ENCODE measurements around the gene NEMF.

- TF ChIP-seq CTCF (IDR thresholded peaks at IDR 0.05) (no peak), POLR2A (IDR thresholded peaks at IDR 0.05) (no peak)
Measured at GRCh38 chr14:49786315-49786714, 66.3 kb downstream of the NEMF start.

Measured in testis (tissue), 2 donors.